ENCODE data around the gene S100Z. TPM values are rescaled to one million over a fixed set of nuclear protein-coding genes. Genes with fewer than 3 reads are reported as not detected.

Gene S100Z
- total and polyA plus RNA-seq, 2 of the 8 experiments (the other 6 are each of a cell fraction or from before 2014, with no cell fraction given): 0.30 TPM; not detected in 1

DNA sequence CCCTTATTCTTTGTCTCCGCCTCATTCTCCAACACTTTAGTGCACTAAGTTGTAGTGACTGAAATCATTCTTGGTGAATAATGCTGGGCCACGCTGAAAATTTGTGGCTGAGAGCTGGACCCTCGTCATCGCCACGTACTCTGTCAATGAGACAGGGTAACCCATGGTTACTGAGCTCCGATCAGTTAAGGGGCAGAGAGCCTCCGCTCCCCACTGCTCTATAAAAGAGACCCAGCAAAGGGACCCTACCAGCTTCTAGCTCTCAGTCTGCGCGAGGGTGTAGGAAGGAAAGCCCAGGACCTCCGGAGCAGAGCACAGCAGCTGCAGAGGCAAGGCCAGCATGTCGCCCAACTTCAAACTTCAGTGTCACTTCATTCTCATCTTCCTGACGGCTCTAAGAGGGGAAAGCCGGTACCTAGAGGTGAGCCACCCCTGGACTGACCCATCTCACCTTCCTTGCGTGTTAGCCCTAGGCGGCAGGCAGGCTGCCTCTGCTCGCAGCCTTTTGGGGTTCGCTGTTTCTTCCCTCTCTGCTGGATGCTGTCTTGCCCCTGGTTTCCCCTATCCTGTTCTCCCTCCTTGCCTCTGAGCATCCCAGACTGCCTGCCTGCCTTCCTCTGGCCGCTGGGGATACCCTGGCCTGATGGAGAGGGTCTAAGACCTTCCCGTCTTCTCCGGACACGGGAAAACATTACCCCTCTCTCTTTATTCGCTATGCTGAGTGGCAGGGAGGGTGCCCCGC lies 103.2 kb downstream of the S100Z start, which contains the start of gene CRHBP:
TSS of gene CRHBP (plus strand) at position 251 of the 742 bp plus-strand sequence. CDS start at position 341, 90 bp downstream.
- Histone ChIP-seq H2BK20ac (ENCODE audit: low read length) (no peak within 1 kb of the TSS), H3K79me1 (ENCODE audit: low read depth, low read length) (no peaks in the 10 kb centered on the region), H4K20me1 (replicated peaks in 1 of 2; ENCODE audit: control insufficient read depth in 1 of 2, insufficient read depth in 2 of 2, low read length in 2 of 2) (peaks cover 0 to 5% of the 10 kb centered on the region in 2 experiments), H3K56ac (replicated peaks; ENCODE audit: insufficient read length, low read depth, low read length) (no peak within 1 kb of the TSS), H3K4me2 (ENCODE audit: insufficient read depth in 1 of 2, low read depth in 2 of 2, low read length in 2 of 2) (peak within 1 kb of the TSS; percentile 88 to 97), H3K4ac (replicated peaks; ENCODE audit: insufficient read length, low read depth, low read length) (no peak within 1 kb of the TSS), H3K23ac (ENCODE audit: insufficient read length) (no peak within 1 kb of the TSS), H2AK5ac (ENCODE audit: low read depth, low read length) (no peak within 1 kb of the TSS), H2BK12ac (ENCODE audit: low read depth, low read length) (peak within 1 kb of the TSS; percentile 71), H3K18ac (ENCODE audit: extremely low read depth, low read length) (peak within 1 kb of the TSS; percentile 78; the same call in 1 of the 2 replicates), H4K5ac (ENCODE audit: insufficient read length, low read depth, low read length) (no peak within 1 kb of the TSS), H3K14ac (ENCODE audit: insufficient read length) (no peak within 1 kb of the TSS), H3K27me3 (replicated peaks in 1 of 4; ENCODE audit: control insufficient read depth in 3 of 4, extremely low read depth in 1 of 4, insufficient read depth in 3 of 4, low read length in 3 of 4) (peaks cover 18 to 48% (median 35%) of the 10 kb centered on the region in 4 experiments), H3K9me3 (ENCODE audit: insufficient read depth in 2 of 2, low read depth in 1 of 2, low read length in 1 of 2) (no peaks in the 10 kb centered on the region), H3K23me2 (ENCODE audit: low read depth, low read length) (peaks cover 10% of the 10 kb centered on the region), H2AFZ (ENCODE audit: low read length) (peak within 1 kb of the TSS; percentile 95), H3K36me3 (ENCODE audit: control insufficient read depth in 2 of 4, insufficient read depth in 4 of 4, low read length in 3 of 4) (no peaks in the 10 kb centered on the region), H3K27ac (ENCODE audit: low read depth, low read length) (no peak within 1 kb of the TSS), H3K4me3 (ENCODE audit: extremely low read depth in 1 of 4, insufficient read depth in 2 of 4, low read depth in 3 of 4, low read length in 4 of 4) (peak within 1 kb of the TSS; percentile 49 to 71 (median 66)), H4K8ac (ENCODE audit: extremely low read depth, insufficient read depth, low read length) (peak within 1 kb of the TSS; percentile 15; the same call in 1 of the 2 replicates), H3K9ac (replicated peaks in 1 of 4; ENCODE audit: extremely low read depth in 1 of 4, low read depth in 3 of 4, low read length in 3 of 4) (no peak within 1 kb of the TSS), H4K91ac (replicated peaks; ENCODE audit: insufficient read length, low read length) (no peak within 1 kb of the TSS), H2BK15ac (ENCODE audit: low read length) (no peak within 1 kb of the TSS), H3K4me1 (replicated peaks in 1 of 4; ENCODE audit: control insufficient read depth in 3 of 4, insufficient read depth in 4 of 4, low read length in 3 of 4) (peaks cover 0 to 4% (median 0%) of the 10 kb centered on the region in 4 experiments; a peak in 3 of 7 replicates), H2BK5ac (ENCODE audit: low read depth, low read length) (peak within 1 kb of the TSS; percentile 16; the same call in 1 of the 2 replicates), H2BK120ac (replicated peaks; ENCODE audit: low read depth, low read length) (no peak within 1 kb of the TSS), H3K79me2 (ENCODE audit: control insufficient read depth in 1 of 2, insufficient read depth in 2 of 2, low read length in 2 of 2) (no peaks in the 10 kb centered on the region)
- TF ChIP-seq SP1 (IDR thresholded peaks at IDR 0.05; ENCODE audit: low read depth, low read length) (no peak), RBBP5 (IDR thresholded peaks at IDR 0.05; ENCODE audit: borderline replicate concordance, low read depth, low read length) (0 out of 2 replicates have a peak, but pooled peaks have one; percentile 28), ASH2L (IDR thresholded peaks at IDR 0.05; ENCODE audit: low read length) (no peak), RNF2 (IDR thresholded peaks at IDR 0.05; ENCODE audit: borderline replicate concordance, low read depth, low read length, missing control alignments, poor library complexity, severe bottlenecking) (peak; percentile 30)
- TF ChIP-seq, protein P1, sequence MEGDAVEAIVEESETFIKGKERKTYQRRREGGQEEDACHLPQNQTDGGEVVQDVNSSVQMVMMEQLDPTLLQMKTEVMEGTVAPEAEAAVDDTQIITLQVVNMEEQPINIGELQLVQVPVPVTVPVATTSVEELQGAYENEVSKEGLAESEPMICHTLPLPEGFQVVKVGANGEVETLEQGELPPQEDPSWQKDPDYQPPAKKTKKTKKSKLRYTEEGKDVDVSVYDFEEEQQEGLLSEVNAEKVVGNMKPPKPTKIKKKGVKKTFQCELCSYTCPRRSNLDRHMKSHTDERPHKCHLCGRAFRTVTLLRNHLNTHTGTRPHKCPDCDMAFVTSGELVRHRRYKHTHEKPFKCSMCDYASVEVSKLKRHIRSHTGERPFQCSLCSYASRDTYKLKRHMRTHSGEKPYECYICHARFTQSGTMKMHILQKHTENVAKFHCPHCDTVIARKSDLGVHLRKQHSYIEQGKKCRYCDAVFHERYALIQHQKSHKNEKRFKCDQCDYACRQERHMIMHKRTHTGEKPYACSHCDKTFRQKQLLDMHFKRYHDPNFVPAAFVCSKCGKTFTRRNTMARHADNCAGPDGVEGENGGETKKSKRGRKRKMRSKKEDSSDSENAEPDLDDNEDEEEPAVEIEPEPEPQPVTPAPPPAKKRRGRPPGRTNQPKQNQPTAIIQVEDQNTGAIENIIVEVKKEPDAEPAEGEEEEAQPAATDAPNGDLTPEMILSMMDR (IDR thresholded peaks at IDR 0.05; ENCODE audit: control extremely low read depth in 1 of 3, insufficient read depth in 1 of 3, low read depth in 1 of 3, low read length in 3 of 3): peak in 2 of 3 experiments; percentile 4 to 26; a peak in 2 of 4 replicates
- ChIA-PET CTCF (ENCODE audit: partially characterized antibody) (interaction anchor here (0.8 to 3.1 kb wide), 5 partner anchors 11 to 88 kb away, joined by 3 to 16 read pairs (median 4); no protein-coding TSS in a partner anchor), POLR2A (ENCODE audit: partially characterized antibody) (interaction anchor here (1.0 kb wide), 1 partner anchor 134 kb away, joined by 4 read pairs; the partner anchor contains the start of gene ZBED3)
- peak; percentile 32 for FAIRE-seq
- DNase-seq (ENCODE audit: low read depth in 1 of 2, low spot score in 2 of 2): peak in 1 of 2 experiments; percentile 63
- WGBS, 2 experiments (ENCODE audit: extremely low coverage in 1 of 2, insufficient coverage in 1 of 2, insufficient read length in 1 of 2, insufficient replicate concordance in 2 of 2, low coverage in 1 of 2, low lambda C conversion rate in 2 of 2, missing lambda C conversion rate in 1 of 2): 28% methylated on average over 22 of the region's 23 CpGs; no CpG with 5 or more reads in 1 of the 2 experiments
